ENCODE measurements around the gene CDK14.

DNA sequence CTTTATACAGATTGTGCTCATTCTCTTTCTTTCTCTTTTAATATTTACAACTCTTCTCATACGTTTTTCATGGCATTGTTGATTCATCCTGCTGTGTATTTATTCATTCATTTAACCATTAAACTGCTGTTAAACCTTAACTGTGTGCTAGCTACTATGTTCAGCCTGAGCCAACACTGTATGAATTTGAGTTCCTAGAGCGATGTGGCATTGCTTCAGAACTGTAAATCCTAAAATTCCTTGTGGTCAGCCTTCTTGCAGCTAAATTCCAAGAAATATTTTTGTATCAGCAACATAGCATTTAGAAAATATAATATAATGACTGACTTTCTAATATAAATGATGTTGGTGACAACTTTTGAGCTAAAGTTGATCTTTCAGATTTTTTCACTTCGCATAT lies 483.4 kb downstream of the CDK14 start:
- TF ChIP-seq TAF1 (IDR thresholded peaks at IDR 0.05; ENCODE audit: low read depth) (no peak), YY1 (IDR thresholded peaks at IDR 0.05; ENCODE audit: low read depth) (no peak), EGR1 (IDR thresholded peaks at IDR 0.05) (no peak), RAD21 (IDR thresholded peaks at IDR 0.05; ENCODE audit: low read depth) (no peak), FOXM1 (IDR thresholded peaks at IDR 0.05; ENCODE audit: borderline replicate concordance, low read depth) (no peak), ZBTB7A (IDR thresholded peaks at IDR 0.05; ENCODE audit: low read depth) (no peak), EP300 (IDR thresholded peaks at IDR 0.05; ENCODE audit: borderline replicate concordance) (no peak)
- TF ChIP-seq, protein P1, sequence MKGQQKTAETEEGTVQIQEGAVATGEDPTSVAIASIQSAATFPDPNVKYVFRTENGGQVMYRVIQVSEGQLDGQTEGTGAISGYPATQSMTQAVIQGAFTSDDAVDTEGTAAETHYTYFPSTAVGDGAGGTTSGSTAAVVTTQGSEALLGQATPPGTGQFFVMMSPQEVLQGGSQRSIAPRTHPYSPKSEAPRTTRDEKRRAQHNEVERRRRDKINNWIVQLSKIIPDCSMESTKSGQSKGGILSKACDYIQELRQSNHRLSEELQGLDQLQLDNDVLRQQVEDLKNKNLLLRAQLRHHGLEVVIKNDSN (IDR thresholded peaks at IDR 0.05), result no peak
- TF ChIP-seq, protein P2, sequence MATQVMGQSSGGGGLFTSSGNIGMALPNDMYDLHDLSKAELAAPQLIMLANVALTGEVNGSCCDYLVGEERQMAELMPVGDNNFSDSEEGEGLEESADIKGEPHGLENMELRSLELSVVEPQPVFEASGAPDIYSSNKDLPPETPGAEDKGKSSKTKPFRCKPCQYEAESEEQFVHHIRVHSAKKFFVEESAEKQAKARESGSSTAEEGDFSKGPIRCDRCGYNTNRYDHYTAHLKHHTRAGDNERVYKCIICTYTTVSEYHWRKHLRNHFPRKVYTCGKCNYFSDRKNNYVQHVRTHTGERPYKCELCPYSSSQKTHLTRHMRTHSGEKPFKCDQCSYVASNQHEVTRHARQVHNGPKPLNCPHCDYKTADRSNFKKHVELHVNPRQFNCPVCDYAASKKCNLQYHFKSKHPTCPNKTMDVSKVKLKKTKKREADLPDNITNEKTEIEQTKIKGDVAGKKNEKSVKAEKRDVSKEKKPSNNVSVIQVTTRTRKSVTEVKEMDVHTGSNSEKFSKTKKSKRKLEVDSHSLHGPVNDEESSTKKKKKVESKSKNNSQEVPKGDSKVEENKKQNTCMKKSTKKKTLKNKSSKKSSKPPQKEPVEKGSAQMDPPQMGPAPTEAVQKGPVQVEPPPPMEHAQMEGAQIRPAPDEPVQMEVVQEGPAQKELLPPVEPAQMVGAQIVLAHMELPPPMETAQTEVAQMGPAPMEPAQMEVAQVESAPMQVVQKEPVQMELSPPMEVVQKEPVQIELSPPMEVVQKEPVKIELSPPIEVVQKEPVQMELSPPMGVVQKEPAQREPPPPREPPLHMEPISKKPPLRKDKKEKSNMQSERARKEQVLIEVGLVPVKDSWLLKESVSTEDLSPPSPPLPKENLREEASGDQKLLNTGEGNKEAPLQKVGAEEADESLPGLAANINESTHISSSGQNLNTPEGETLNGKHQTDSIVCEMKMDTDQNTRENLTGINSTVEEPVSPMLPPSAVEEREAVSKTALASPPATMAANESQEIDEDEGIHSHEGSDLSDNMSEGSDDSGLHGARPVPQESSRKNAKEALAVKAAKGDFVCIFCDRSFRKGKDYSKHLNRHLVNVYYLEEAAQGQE (IDR thresholded peaks at IDR 0.05; ENCODE audit: low read depth), result no peak
